ENCODE data around the gene TTYH2.

GRCh38 chr17:74303305-74303704 lies 89.9 kb downstream of the TTYH2 start:
- TF ChIP-seq CTCF (IDR thresholded peaks at IDR 0.05; ENCODE audit: low read depth, low read length) (no peak), POLR2A (IDR thresholded peaks at IDR 0.05; ENCODE audit: extremely low read depth, insufficient read length) (no peak), MYC (IDR thresholded peaks at IDR 0.05; ENCODE audit: low read depth, low read length) (no peak)
- TF ChIP-seq, protein P1, sequence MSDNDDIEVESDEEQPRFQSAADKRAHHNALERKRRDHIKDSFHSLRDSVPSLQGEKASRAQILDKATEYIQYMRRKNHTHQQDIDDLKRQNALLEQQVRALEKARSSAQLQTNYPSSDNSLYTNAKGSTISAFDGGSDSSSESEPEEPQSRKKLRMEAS (IDR thresholded peaks at IDR 0.05; ENCODE audit: low read depth, low read length): no peak

All from NB4 (cell line).